COLO668 (cell line): Measurements from ENCODE around the gene ASAP3.

Source experiments
- DNase-seq: peaks from one replicate; lab custom pipeline; 2025; ENCODE audit not compliant: unreplicated experiment; lab: John Stamatoyannopoulos, UW

Gene ASAP3

GRCh38 chr1:23424293-23425192 lies 59.4 kb downstream of the ASAP3 start, which contains the start of gene TCEA3:
Gene TCEA3, minus strand, starts transcription at chr1:23424748. Its CDS starts 115 bp downstream, at chr1:23424633.
- DNase-seq = peak; percentile 49

GRCh38 chr1:23423415-23424292 lies 60.3 kb downstream of the ASAP3 start:
- peak; percentile 49 for DNase-seq

- no peak for DNase-seq
Measured at GRCh38 chr1:23422941-23423340, 61.0 kb downstream of the ASAP3 start.

- DNase-seq = peak; percentile 66
Measured at GRCh38 chr1:23422241-23422877, 61.6 kb downstream of the ASAP3 start.

- peak; percentile 80 for DNase-seq
Measured at GRCh38 chr1:23421753-23422240, 62.2 kb downstream of the ASAP3 start.

- DNase-seq = no peak
Measured at GRCh38 chr1:23421343-23421742, 62.6 kb downstream of the ASAP3 start.

GRCh38 chr1:23420778-23421177 lies 63.2 kb downstream of the ASAP3 start:
- no peak for DNase-seq

GRCh38 chr1:23419180-23419579 lies 64.8 kb downstream of the ASAP3 start:
- no peak for DNase-seq

- DNase-seq = peak; percentile 88
Measured at GRCh38 chr1:23417570-23417969, 66.4 kb downstream of the ASAP3 start.

- DNase-seq = no peak
Measured at GRCh38 chr1:23416964-23417363, 67.0 kb downstream of the ASAP3 start.

- DNase-seq = no peak
Measured at GRCh38 chr1:23408797-23409290, 75.1 kb downstream of the ASAP3 start.

- DNase-seq = no peak
Measured at GRCh38 chr1:23407016-23407630, 76.9 kb downstream of the ASAP3 start.

GRCh38 chr1:23405946-23406345 lies 78.0 kb downstream of the ASAP3 start:
- no peak for DNase-seq

- DNase-seq = peak; percentile 98
Measured at GRCh38 chr1:23403735-23404486, 80.1 kb downstream of the ASAP3 start.

- no peak for DNase-seq
Measured at GRCh38 chr1:23403355-23403734, 80.6 kb downstream of the ASAP3 start.

- DNase-seq = peak; percentile 45
Measured at GRCh38 chr1:23403038-23403336, 81.0 kb downstream of the ASAP3 start.

- no peak for DNase-seq
Measured at GRCh38 chr1:23402286-23403037, 81.5 kb downstream of the ASAP3 start.

- DNase-seq = no peak
Measured at GRCh38 chr1:23401313-23401712, 82.7 kb downstream of the ASAP3 start.
